Stimulated activated CD4-positive, alpha-beta T cell treated with anti-CD3 and anti-CD28 coated beads, Interleukin-1b, Interleukin-23, amount 100 ng/mL, for 48 hours (primary cell): ENCODE data around the gene ATXN2L.
"Not testable (repeated sequence)": the region's sequence is repeated elsewhere in the genome, so short reads cannot be mapped to it uniquely, and the experiment has no call there.

Source experiments
- DNase-seq: peaks from one replicate; pipeline ENCODE4 v3.0.0-alpha.2; 2020

Gene ATXN2L

GRCh38 chr16:28873543-28874201, 50.9 kb downstream of the ATXN2L start:
- DNase-seq, result peak; percentile 58

- DNase-seq, result no peak
These were observed 51.6 kb downstream of the ATXN2L start for GRCh38 chr16:28874406-28874805.

GRCh38 chr16:28875134-28876018, 52.6 kb downstream of the ATXN2L start:
- DNase-seq, result no peak

GRCh38 chr16:28876019-28876659, 53.3 kb downstream of the ATXN2L start:
- no peak for DNase-seq

GRCh38 chr16:28876973-28877654, 54.3 kb downstream of the ATXN2L start:
- no peak for DNase-seq

- DNase-seq, result no peak
These were observed 54.8 kb downstream of the ATXN2L start for GRCh38 chr16:28877655-28878000.

GRCh38 chr16:28878083-28878926, 55.5 kb downstream of the ATXN2L start, which contains the start of gene ATP2A1:
ATP2A1 (plus strand) TSS chr16:28878488; CDS start chr16:28878672, 184 bp downstream.
- no peak for DNase-seq

GRCh38 chr16:28879261-28879840, 56.6 kb downstream of the ATXN2L start:
- no peak for DNase-seq

- peak; percentile 92 for DNase-seq
These were observed 57.2 kb downstream of the ATXN2L start for GRCh38 chr16:28879841-28880588.

- no peak for DNase-seq
These were observed 57.8 kb downstream of the ATXN2L start for GRCh38 chr16:28880589-28880915.

GRCh38 chr16:28880955-28881354, 58.2 kb downstream of the ATXN2L start:
- no peak for DNase-seq

- not testable (repeated sequence) for DNase-seq
These were observed 58.8 kb downstream of the ATXN2L start for GRCh38 chr16:28881565-28881964.

GRCh38 chr16:28882551-28883160, 59.9 kb downstream of the ATXN2L start:
- DNase-seq, result no peak

GRCh38 chr16:28883221-28883996, 60.6 kb downstream of the ATXN2L start:
- no peak for DNase-seq

GRCh38 chr16:28884045-28884444, 61.2 kb downstream of the ATXN2L start:
- no peak for DNase-seq
